ENCODE results near the gene REN. TPM values are rescaled to one million over a fixed set of nuclear protein-coding genes. Genes with fewer than 3 reads are reported as not detected.

REN gene
- total and polyA plus RNA-seq, 9 of the 15 experiments (the other 6 are each of a cell fraction or from before 2014, with no cell fraction given): 1.7 to 9.9 (median 3.1) TPM

DNA sequence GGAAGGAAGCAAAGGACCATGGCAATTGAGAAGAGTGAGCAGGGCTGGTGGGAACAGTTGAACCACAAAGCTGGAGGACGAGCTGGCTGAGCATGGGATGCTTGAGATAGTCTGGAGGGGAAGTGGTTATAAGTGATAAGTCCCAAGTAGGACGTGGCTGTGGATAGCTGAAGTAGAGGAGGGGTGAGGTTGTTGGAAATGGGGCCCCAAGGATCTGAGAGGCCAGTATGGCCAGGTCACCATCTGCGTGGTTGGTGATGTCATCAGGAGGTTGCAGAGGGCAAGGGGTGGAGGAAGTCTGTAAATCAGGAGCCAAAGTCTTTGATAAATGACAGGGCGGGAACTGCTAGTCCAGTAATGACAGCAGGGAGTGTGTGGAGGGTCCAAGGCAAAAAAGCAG, 11.0 kb upstream of the REN start (continued):
- TF ChIP-seq, protein P1, sequence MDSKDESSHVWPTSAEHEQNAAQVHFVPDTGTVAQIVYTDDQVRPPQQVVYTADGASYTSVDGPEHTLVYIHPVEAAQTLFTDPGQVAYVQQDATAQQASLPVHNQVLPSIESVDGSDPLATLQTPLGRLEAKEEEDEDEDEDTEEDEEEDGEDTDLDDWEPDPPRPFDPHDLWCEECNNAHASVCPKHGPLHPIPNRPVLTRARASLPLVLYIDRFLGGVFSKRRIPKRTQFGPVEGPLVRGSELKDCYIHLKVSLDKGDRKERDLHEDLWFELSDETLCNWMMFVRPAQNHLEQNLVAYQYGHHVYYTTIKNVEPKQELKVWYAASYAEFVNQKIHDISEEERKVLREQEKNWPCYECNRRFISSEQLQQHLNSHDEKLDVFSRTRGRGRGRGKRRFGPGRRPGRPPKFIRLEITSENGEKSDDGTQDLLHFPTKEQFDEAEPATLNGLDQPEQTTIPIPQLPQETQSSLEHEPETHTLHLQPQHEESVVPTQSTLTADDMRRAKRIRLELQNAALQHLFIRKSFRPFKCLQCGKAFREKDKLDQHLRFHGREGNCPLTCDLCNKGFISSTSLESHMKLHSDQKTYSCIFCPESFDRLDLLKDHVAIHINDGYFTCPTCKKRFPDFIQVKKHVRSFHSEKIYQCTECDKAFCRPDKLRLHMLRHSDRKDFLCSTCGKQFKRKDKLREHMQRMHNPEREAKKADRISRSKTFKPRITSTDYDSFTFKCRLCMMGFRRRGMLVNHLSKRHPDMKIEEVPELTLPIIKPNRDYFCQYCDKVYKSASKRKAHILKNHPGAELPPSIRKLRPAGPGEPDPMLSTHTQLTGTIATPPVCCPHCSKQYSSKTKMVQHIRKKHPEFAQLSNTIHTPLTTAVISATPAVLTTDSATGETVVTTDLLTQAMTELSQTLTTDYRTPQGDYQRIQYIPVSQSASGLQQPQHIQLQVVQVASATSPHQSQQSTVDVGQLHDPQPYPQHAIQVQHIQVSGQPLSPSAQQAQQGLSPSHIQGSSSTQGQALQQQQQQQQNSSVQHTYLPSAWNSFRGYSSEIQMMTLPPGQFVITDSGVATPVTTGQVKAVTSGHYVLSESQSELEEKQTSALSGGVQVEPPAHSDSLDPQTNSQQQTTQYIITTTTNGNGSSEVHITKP (IDR thresholded peaks at IDR 0.05; ENCODE audit: partially characterized antibody): peak; percentile 39
- TF ChIP-seq, protein P2, sequence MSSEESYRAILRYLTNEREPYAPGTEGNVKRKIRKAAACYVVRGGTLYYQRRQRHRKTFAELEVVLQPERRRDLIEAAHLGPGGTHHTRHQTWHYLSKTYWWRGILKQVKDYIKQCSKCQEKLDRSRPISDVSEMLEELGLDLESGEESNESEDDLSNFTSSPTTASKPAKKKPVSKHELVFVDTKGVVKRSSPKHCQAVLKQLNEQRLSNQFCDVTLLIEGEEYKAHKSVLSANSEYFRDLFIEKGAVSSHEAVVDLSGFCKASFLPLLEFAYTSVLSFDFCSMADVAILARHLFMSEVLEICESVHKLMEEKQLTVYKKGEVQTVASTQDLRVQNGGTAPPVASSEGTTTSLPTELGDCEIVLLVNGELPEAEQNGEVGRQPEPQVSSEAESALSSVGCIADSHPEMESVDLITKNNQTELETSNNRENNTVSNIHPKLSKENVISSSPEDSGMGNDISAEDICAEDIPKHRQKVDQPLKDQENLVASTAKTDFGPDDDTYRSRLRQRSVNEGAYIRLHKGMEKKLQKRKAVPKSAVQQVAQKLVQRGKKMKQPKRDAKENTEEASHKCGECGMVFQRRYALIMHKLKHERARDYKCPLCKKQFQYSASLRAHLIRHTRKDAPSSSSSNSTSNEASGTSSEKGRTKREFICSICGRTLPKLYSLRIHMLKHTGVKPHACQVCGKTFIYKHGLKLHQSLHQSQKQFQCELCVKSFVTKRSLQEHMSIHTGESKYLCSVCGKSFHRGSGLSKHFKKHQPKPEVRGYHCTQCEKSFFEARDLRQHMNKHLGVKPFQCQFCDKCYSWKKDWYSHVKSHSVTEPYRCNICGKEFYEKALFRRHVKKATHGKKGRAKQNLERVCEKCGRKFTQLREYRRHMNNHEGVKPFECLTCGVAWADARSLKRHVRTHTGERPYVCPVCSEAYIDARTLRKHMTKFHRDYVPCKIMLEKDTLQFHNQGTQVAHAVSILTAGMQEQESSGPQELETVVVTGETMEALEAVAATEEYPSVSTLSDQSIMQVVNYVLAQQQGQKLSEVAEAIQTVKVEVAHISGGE (CRISPR knock-in tag; IDR thresholded peaks at IDR 0.05): peak in 1 of 3 experiments; percentile 39; a peak in 1 of 6 replicates
- TF ChIP-seq ASH1L (IDR thresholded peaks at IDR 0.05; ENCODE audit: borderline replicate concordance, low read depth, partially characterized antibody) (no peak), SMAD4 (CRISPR knock-in tag; conservative IDR thresholded peaks at IDR 0.05) (peak; percentile 83), ZNF384 (IDR thresholded peaks at IDR 0.05; ENCODE audit: low read depth, low read length) (no peak), E2F1 (CRISPR knock-in tag; IDR thresholded peaks at IDR 0.05) (no peak), RUNX1 (IDR thresholded peaks at IDR 0.05; ENCODE audit: low read depth) (0 out of 2 replicates have a peak, but pooled peaks have one; percentile 55), DMBX1 (CRISPR knock-in tag; IDR thresholded peaks at IDR 0.05; ENCODE audit: borderline replicate concordance) (peak; percentile 28; the same call in 1 of the 2 replicates), POLR2H (tag; IDR thresholded peaks at IDR 0.05; ENCODE audit: low read depth) (no peak), MYC (IDR thresholded peaks at IDR 0.05; ENCODE audit: low read depth, low read length) (peak; percentile 40; the same call in 1 of the 2 replicates), MYC (CRISPR knock-in tag; IDR thresholded peaks at IDR 0.05; ENCODE audit: borderline replicate concordance, low read depth) (no peak), MAZ (CRISPR knock-in tag; conservative IDR thresholded peaks at IDR 0.05 in 1 of 2, IDR thresholded peaks at IDR 0.05 in 1 of 2) (peak; percentile 38 to 78; a peak in 3 of 4 replicates), TAF9B (IDR thresholded peaks at IDR 0.05; ENCODE audit: partially characterized antibody) (no peak), CBFA2T3 (IDR thresholded peaks at IDR 0.05) (peak; percentile 94), ZNF766 (CRISPR knock-in tag; conservative IDR thresholded peaks at IDR 0.05) (peak; percentile 92), ELF4 (CRISPR knock-in tag; IDR thresholded peaks at IDR 0.05) (peak; percentile 83), ATF1 (CRISPR knock-in tag; IDR thresholded peaks at IDR 0.05) (no peak), ATF1 (tag; IDR thresholded peaks at IDR 0.05) (peak; percentile 94)
- TF ChIP-seq, protein P3, sequence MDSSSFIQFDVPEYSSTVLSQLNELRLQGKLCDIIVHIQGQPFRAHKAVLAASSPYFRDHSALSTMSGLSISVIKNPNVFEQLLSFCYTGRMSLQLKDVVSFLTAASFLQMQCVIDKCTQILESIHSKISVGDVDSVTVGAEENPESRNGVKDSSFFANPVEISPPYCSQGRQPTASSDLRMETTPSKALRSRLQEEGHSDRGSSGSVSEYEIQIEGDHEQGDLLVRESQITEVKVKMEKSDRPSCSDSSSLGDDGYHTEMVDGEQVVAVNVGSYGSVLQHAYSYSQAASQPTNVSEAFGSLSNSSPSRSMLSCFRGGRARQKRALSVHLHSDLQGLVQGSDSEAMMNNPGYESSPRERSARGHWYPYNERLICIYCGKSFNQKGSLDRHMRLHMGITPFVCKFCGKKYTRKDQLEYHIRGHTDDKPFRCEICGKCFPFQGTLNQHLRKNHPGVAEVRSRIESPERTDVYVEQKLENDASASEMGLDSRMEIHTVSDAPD (CRISPR knock-in tag; IDR thresholded peaks at IDR 0.05): no peak

Measured in K562 (cell line).